Motor neuron (in vitro differentiated cells): Measurements from ENCODE around the gene STRIT1. TPM values are rescaled to one million over a fixed set of nuclear protein-coding genes. Genes with fewer than 3 reads are reported as not detected.

ENCODE experiments used
- ATAC-seq, 8 experiments: fragments of 200-7000 bp; cut with Tn5 transposase; replicated peaks in 6 of 8; 2 replicates each; pipeline ENCODE4 v1.8.0; 2021; ENCODE audit warnings: mild to moderate bottlenecking in 8 of 8, moderate library complexity in 8 of 8
- H3K27ac ChIP-seq, 2 donors: fragments of 250-450 bp; sonication (Bioruptor Pico); 2 replicates each; pipeline ENCODE4 v1.9.0; 2021; ENCODE audit warnings: antibody characterized with exemption in 2 of 2, mild to moderate bottlenecking in 2 of 2, moderate library complexity in 1 of 2
- H3K4me1 ChIP-seq, 2 donors: fragments of 250-450 bp; sonication (Bioruptor Pico); replicated peaks in 1 of 2; 2 replicates each; pipeline ENCODE4 v1.6.1; 2021; ENCODE audit warnings: antibody characterized with exemption in 2 of 2, mild to moderate bottlenecking in 2 of 2, moderate library complexity in 1 of 2
- H3K4me3 ChIP-seq, 5 donors: fragments of 250-450 bp; sonication (Bioruptor Pico); 2 replicates each; pipeline ENCODE4 v1.9.0; 2021; ENCODE audit warnings: antibody characterized with exemption in 5 of 5, mild to moderate bottlenecking in 5 of 5, moderate library complexity in 4 of 5
- WGBS, 10 experiments: fragments of 450-650 bp; shearing (Covaris generic); methylation state at CpG; one replicate each; pipeline ENCODE4 v1.0.0; 2022; 5-methylcytosine and 5-hydroxymethylcytosine counted together
- in situ Hi-C, 9 experiments: fragments of 400-800 bp; cut with MboI; loops; one replicate each; pipeline ENCODE4 v1.15.0; 2021; ENCODE audit warnings: low sequenced_read_pairs in 9 of 9, low pct_unique_long_range_greater_than_20kb in 2 of 9; ENCODE audit not compliant: unreplicated experiment in 9 of 9
- total RNA-seq, 8 experiments: library from RNA; unstranded; fragments of 300-600 nt; gene quantifications; 2 replicates each; pipeline versions ENCODE4 v1.2.3 to v1.2.4, GENCODE V29; 2022

STRIT1 gene
- total RNA-seq, 8 experiments from 2014 or later: 0.22 to 1.4 (median 0.71) TPM; not detected in 5

DNA sequence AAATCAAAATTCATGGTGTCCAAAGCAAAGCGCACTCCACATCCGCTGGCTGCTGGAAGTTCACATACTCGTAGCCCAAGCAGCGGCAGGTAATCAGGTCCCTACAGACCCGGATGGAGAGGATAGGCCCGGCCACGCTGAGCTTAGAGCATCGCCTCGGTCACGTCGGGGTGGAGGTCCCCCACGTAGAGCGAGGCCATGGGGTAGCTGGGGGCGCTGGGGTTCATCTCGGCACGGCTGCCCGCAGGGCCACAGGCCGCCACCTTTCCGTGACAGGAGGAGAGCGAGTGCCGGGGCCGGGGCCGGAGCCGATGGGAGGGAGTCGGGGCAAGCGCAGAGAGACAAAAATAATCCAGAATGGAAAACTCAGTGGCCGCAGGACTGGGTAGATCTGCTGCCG lies 16.1 kb upstream of the STRIT1 start:
- Histone ChIP-seq H3K27ac (no peak overlapping the region), H3K4me1 (peaks cover 3 to 5% of the 10 kb centered on the region in 2 donors), H3K4me3 (no peak overlapping the region)
- 93 to 100% (median 94%) methylated on average over 2 to 7 of the region's 28 CpGs; no CpG with 5 or more reads in 5 of the 10 experiments for WGBS, 10 experiments
- in situ Hi-C loops: loop anchor here in 7 of 9 experiments (25.0 kb wide), 4 partner anchors 222 to 972 kb away; partner anchors contain the start of gene MME (in 1 of the 7)
- ATAC-seq: no peak

DNA sequence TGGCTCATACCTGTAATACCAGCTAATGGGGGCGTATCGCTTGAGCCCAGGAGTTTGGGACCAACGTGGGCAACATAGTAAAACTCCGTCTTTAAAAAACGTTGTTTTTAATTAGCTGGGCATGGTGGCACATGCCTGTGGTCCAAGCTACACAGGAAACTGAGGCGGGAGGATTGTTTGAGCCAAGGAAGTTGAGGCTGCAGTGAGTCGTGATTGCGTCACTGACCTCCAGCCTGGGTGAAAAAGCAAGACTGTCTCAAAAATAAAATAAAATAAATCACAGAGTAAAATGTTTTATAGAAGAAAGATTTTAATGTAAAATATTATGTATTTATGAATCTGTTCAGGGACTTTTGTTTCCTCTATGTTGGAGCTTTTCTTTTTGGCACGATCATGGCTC lies 15.3 kb upstream of the STRIT1 start:
- no peak overlapping the region for H3K27ac ChIP-seq

DNA sequence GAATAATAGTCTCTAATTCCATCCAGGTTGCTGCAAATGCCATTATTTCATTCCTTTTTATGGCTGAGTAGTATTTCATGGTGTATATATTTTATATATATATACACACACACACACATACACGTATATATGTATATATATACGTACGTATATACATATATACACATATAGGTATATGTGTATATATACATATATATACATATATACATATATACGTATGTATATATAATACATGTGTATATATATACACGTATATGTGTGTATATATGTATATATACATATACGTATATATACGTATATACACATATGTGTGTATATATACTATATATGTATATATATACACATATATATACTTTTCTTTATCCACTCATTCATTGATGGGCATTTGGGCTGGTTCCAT lies 13.7 kb upstream of the STRIT1 start:
- Histone ChIP-seq H3K4me1 (no peaks in the 10 kb centered on the region), H3K4me3 (no peak overlapping the region), H3K27ac (no peak overlapping the region)
- ATAC-seq: no peak
- in situ Hi-C loops: loop anchor here in 7 of 9 experiments (25.0 kb wide), 4 partner anchors 220 to 970 kb away; partner anchors contain the start of gene MME (in 1 of the 7)
- 68 to 96% (median 83%) methylated on average over 1 to 5 of the region's 7 CpGs; no CpG with 5 or more reads in 5 of the 10 experiments for WGBS, 10 experiments

More for the DNA sequence above, 15.3 kb upstream of the STRIT1 start:
- H3K4me3 ChIP-seq: no peak overlapping the region
- H3K4me1 ChIP-seq: peaks cover 3 to 5% of the 10 kb centered on the region in 2 donors
- in situ Hi-C loops: loop anchor here in 7 of 9 experiments (25.0 kb wide), 4 partner anchors 222 to 972 kb away; partner anchors contain the start of gene MME (in 1 of the 7)
- WGBS, 10 experiments: 75 to 100% (median 83%) methylated on average over 3 to 9 of the region's 9 CpGs; no CpG with 5 or more reads in 1 of the 10 experiments
- ATAC-seq: no peak

DNA sequence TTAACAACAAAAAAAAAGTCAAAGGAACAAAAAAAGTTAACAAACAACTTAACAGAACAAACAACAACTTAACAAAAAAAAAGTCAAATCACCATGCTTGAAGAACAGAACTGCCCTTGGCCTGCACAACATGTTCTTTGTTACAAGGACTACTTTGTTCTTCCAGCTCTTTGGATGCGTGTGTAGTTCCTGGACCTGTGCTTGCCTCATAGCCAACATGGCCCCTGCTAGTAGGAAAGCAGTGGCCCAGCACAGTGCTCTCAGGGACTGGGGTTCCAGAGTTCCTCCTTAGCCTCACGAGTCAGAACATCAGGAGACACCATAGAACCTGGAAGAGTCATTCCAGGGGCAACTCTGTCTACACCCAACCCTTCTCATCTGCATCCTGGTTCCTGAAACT lies 10.9 kb upstream of the STRIT1 start:
- H3K27ac ChIP-seq: no peak overlapping the region
- no peak overlapping the region for H3K4me3 ChIP-seq
- no peak for ATAC-seq
- H3K4me1 ChIP-seq: no peaks in the 10 kb centered on the region
- in situ Hi-C loops: loop anchor here in 7 of 9 experiments (25.0 kb wide), 4 partner anchors 217 to 967 kb away; partner anchors contain the start of gene MME (in 1 of the 7)
- 68 to 100% (median 86%) methylated on average over 1 to 2 of the region's 2 CpGs; no CpG with 5 or more reads in 3 of the 10 experiments for WGBS, 10 experiments

- H3K27ac ChIP-seq: no peak overlapping the region
- no peaks in the 10 kb centered on the region for H3K4me1 ChIP-seq
- ATAC-seq: peak in 3 of 8 experiments; percentile 41 to 83 (median 70)
- H3K4me3 ChIP-seq: no peak overlapping the region
- in situ Hi-C loops: loop anchor here in 7 of 9 experiments (25.0 kb wide), 4 partner anchors 216 to 966 kb away; partner anchors contain the start of gene MME (in 1 of the 7)
Observed at GRCh38 chr3:155303540-155304097, 10.1 kb upstream of the STRIT1 start.

DNA sequence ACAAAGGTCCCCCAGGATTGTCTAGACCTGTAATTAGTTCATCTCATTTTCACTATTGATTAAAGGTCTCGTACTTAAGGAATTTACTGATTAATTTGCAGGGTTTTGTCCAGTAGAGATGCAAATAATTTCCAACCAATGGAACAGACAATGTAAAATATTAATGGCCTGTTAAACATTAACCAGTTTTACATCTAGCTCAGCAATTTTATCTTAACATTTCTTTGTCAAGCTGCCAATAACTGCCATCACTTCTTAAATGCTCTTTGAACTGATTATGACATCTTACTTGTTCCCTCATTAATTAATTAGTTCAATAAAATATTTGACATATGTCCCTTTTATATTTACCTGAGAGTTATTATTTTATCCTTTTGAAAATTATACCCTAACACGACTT lies 9.4 kb upstream of the STRIT1 start:
- no peaks in the 10 kb centered on the region for H3K4me1 ChIP-seq
- no peak overlapping the region for H3K27ac ChIP-seq
- in situ Hi-C loops: loop anchor here in 7 of 9 experiments (25.0 kb wide), 4 partner anchors 216 to 966 kb away; partner anchors contain the start of gene MME (in 1 of the 7)
- 0 to 86% (median 54%) methylated on average over 1 to 2 of the region's 2 CpGs for WGBS, 10 experiments
- no peak for ATAC-seq
- H3K4me3 ChIP-seq: no peak overlapping the region

DNA sequence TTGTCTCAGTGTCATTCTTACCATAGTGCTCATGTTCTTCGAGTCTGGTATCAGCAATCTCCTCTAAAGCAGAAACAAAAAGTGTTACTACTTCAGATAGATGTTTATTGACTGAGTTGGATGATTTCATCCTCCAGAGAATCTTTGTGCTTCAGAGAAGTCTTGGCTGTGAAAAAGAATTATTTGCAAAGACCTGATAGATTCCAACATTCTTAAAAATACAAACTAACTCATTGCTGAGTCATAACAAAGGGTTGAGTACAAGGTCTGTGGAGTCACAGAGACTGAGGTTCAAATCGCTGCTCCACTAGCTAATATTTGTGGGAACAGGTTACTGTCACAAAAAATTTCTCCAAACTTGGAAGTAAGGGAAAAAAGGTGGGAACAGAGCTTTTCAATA lies 9.0 kb upstream of the STRIT1 start:
- H3K4me3 ChIP-seq: no peak overlapping the region
- no peak overlapping the region for H3K27ac ChIP-seq
- peak in 1 of 8 experiments; percentile 25 for ATAC-seq
- H3K4me1 ChIP-seq: no peaks in the 10 kb centered on the region
- WGBS, 10 experiments: 38 to 100% (median 80%) methylated on average over 1 to 2 of the region's 2 CpGs; no CpG with 5 or more reads in 1 of the 10 experiments
- in situ Hi-C loops: loop anchor here in 7 of 9 experiments (25.0 kb wide), 4 partner anchors 215 to 965 kb away; partner anchors contain the start of gene MME (in 1 of the 7)

- Histone ChIP-seq H3K27ac (no peak overlapping the region), H3K4me3 (no peak overlapping the region), H3K4me1 (no peaks in the 10 kb centered on the region)
- in situ Hi-C loops: no loop called here
- ATAC-seq: no peak
Observed at GRCh38 chr3:155297100-155297499, 3.6 kb upstream of the STRIT1 start.

- Histone ChIP-seq H3K27ac (no peak overlapping the region), H3K4me1 (no peaks in the 10 kb centered on the region), H3K4me3 (no peak overlapping the region)
- ATAC-seq: no peak
- in situ Hi-C loops: no loop called here
Observed at GRCh38 chr3:155296413-155296812, 2.9 kb upstream of the STRIT1 start.

DNA sequence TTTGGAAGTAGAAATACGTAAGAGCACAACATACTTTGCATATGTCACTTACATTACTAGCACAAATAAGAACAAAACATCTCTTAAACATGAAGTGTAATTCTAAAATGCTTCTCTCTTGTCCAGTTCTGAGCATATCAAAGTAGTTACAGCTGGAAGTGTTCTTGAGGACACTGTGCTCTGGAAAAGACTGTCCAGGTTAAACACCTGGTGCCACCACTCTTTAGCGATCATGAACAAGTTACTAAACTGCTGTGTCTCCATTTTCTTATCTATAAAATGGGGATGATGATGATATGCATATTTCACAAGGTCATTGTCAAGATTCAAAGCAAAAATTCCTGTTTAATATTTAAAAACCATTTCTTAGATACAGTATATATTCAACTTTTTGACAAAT lies 790 bp downstream of the STRIT1 start:
- in situ Hi-C loops: no loop called here
- ATAC-seq: no peak
- 61 to 100% (median 92%) methylated on average over 1 to 2 of the region's 2 CpGs for WGBS, 10 experiments
- no peaks in the 10 kb centered on the region for H3K4me1 ChIP-seq
- H3K4me3 ChIP-seq: no peak overlapping the region
- no peak overlapping the region for H3K27ac ChIP-seq

- no peak for ATAC-seq
- in situ Hi-C loops: no loop called here
- H3K27ac ChIP-seq: no peak overlapping the region
- 0 to 100% (median 75%) methylated on average over 1 of the region's 1 CpG; no CpG with 5 or more reads in 3 of the 10 experiments for WGBS, 10 experiments
- no peaks in the 10 kb centered on the region for H3K4me1 ChIP-seq
- no peak overlapping the region for H3K4me3 ChIP-seq
Observed at GRCh38 chr3:155292133-155292532, 1.4 kb downstream of the STRIT1 start.

GRCh38 chr3:155286736-155287135 lies 6.7 kb downstream of the STRIT1 start:
- WGBS, 10 experiments: 14 to 100% (median 82%) methylated on average over 1 to 2 of the region's 2 CpGs; no CpG with 5 or more reads in 2 of the 10 experiments
- Histone ChIP-seq H3K27ac (no peak overlapping the region), H3K4me1 (no peaks in the 10 kb centered on the region), H3K4me3 (no peak overlapping the region)
- no peak for ATAC-seq
- in situ Hi-C loops: no loop called here

DNA sequence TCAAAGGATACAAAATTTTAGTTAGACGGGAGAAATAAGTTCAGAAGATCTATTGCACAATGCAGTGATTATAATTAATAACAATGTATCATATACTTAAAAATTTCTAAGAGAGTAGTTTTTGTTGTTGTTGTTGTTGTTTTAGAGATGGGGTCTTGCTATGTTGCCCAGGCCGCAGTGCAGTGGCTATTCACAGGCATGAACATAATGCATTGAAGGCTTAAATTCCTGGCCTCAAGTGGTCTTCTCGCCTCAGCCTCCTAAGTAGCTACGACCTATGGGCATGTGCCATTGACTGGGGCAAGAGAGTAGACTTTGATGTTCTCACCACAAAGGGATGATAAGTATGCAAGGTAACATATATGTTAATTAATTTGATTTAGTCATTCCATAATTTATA lies 7.5 kb downstream of the STRIT1 start:
- no peak overlapping the region for H3K27ac ChIP-seq
- no peak overlapping the region for H3K4me3 ChIP-seq
- no peaks in the 10 kb centered on the region for H3K4me1 ChIP-seq
- ATAC-seq: no peak
- in situ Hi-C loops: no loop called here
- 71 to 100% (median 92%) methylated on average over 1 to 3 of the region's 4 CpGs; no CpG with 5 or more reads in 1 of the 10 experiments for WGBS, 10 experiments
